ENCODE results near the gene TACO1.

DNA sequence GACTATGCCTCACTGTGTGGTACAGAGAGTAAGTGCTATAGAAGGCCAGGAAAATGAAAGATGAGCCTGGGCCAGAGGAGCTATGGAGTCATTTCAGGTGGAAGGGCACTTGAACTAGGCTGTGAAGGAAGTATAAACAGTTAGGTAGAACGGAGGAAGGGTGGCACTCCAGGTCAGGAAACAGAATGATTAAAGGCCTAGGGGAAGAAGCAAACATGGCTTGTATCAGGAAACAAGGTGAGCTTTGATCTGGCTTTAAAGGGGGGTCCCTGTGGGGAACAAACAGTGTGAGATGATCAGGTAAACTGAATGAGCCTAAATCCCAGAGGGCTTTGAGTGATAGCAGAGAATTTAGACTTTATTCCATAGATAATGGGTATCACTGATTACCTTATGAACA, 38.4 kb downstream of the TACO1 start:
- no peak for TF ChIP-seq POLR2A (IDR thresholded peaks at IDR 0.05)
- TF ChIP-seq, protein P1, sequence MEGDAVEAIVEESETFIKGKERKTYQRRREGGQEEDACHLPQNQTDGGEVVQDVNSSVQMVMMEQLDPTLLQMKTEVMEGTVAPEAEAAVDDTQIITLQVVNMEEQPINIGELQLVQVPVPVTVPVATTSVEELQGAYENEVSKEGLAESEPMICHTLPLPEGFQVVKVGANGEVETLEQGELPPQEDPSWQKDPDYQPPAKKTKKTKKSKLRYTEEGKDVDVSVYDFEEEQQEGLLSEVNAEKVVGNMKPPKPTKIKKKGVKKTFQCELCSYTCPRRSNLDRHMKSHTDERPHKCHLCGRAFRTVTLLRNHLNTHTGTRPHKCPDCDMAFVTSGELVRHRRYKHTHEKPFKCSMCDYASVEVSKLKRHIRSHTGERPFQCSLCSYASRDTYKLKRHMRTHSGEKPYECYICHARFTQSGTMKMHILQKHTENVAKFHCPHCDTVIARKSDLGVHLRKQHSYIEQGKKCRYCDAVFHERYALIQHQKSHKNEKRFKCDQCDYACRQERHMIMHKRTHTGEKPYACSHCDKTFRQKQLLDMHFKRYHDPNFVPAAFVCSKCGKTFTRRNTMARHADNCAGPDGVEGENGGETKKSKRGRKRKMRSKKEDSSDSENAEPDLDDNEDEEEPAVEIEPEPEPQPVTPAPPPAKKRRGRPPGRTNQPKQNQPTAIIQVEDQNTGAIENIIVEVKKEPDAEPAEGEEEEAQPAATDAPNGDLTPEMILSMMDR (IDR thresholded peaks at IDR 0.05) = no peak

All from uterus (tissue), 2 donors.